ENCODE measurements around the gene C2.
A peak's percentile ranks its signal among the peaks of the same experiment; 100 is the strongest.
"Not testable (repeated sequence)": the region's sequence is repeated elsewhere in the genome, so short reads cannot be mapped to it uniquely, and the experiment has no call there.

Gene C2

DNA sequence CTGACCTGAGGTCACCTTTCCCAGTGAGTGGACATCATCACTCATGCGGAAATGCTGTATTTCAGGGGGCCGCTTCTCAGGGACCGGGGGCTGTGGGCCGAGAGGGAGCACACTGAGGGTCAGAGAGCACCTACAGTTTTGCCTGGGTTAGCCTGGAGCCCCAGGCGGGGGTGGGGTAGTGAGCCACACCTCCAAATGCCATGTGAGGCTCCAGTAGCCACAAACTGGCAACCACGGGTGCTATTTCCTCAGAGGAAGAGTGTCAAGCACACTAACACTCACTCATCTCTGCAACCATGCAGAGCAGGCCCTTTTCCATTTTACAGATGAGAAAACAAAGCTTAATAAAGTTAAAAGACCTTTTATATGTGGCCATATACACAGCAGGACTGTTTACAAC, 34.7 kb upstream of the C2 start:
- Mint-ChIP-seq H3K27ac (no peak overlapping the region), H3K9me3 (ENCODE audit: low read depth) (no peaks in the 10 kb centered on the region)

DNA sequence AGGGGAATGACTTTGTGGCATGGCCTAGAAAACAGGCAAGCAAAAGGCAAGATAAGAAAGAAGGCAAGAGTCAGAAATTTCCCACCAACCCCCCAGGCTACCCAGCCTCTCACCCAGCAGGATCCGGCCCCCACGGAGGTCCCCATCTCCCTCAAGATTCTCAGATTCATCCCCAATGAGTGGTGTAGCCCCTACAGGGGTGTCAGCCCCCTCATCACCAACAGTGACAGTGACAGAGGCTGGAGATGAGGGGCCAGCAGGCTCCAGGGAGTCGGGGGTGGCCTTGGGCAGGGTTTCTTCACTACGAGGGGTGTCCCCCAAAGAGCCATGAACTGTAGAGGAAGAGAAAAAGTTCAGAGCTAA, 31.0 kb upstream of the C2 start:
- Mint-ChIP-seq H3K4me3 (peak overlapping the region; percentile 86), H3K36me3 (no peaks in the 10 kb centered on the region), H3K27ac (peak overlapping the region; percentile 86), H3K9me3 (ENCODE audit: low read depth) (no peaks in the 10 kb centered on the region), H3K27me3 (no peaks in the 10 kb centered on the region), H3K4me1 (ENCODE audit: low read depth) (peaks cover 31% of the 10 kb centered on the region)

More for the DNA sequence above, 34.7 kb upstream of the C2 start:
- Mint-ChIP-seq H3K36me3 (peaks cover 3% of the 10 kb centered on the region), H3K4me3 (no peak overlapping the region), H3K4me1 (ENCODE audit: low read depth) (peaks cover 12% of the 10 kb centered on the region), H3K27me3 (no peaks in the 10 kb centered on the region)

DNA sequence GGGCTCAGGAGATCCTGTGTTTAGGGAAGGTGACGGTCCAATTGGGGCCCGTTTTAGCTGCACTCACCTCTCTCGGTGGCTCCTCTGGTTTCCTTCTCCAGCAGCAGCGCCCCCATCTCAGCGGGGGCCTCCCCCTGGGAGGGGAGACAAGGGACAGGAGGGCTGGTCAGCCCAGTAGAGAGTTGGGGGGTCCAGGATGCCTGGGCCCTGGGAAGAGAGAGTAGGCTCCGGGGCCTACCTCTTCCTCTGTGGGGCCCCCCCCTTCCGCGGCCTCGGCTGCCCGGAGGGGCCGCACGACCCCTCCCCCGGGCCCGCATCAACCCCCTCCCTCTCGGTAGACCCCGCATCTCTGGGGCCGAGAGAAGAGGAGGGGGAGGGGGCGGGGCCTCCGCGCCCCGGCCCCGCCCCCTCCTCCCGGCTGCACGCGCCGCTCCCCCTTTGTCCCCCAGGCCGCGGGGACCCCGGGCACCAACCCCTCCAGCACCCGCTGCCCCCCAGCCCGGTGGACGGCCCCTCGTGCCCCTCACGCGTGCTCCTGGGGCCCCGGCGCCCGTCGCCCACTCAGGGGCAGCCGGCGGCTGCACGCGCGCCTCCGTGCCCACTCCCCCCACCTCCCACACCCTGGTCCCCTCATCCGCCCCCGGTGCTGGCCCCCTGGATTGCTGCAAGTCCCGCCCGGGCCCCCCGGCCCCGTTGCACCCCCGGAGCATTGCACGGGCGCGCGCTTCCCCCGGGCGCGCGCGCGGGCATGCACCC, 30.5 kb upstream of the C2 start:
- no peaks in the 10 kb centered on the region for H3K9me3 Mint-ChIP-seq (ENCODE audit: low read depth)
- H3K4me3 Mint-ChIP-seq, result peak overlapping the region; percentile 86
- no peaks in the 10 kb centered on the region for H3K27me3 Mint-ChIP-seq
- peak overlapping the region; percentile 86 for H3K27ac Mint-ChIP-seq
- H3K36me3 Mint-ChIP-seq, result no peaks in the 10 kb centered on the region
- peaks cover 31% of the 10 kb centered on the region for H3K4me1 Mint-ChIP-seq (ENCODE audit: low read depth)

DNA sequence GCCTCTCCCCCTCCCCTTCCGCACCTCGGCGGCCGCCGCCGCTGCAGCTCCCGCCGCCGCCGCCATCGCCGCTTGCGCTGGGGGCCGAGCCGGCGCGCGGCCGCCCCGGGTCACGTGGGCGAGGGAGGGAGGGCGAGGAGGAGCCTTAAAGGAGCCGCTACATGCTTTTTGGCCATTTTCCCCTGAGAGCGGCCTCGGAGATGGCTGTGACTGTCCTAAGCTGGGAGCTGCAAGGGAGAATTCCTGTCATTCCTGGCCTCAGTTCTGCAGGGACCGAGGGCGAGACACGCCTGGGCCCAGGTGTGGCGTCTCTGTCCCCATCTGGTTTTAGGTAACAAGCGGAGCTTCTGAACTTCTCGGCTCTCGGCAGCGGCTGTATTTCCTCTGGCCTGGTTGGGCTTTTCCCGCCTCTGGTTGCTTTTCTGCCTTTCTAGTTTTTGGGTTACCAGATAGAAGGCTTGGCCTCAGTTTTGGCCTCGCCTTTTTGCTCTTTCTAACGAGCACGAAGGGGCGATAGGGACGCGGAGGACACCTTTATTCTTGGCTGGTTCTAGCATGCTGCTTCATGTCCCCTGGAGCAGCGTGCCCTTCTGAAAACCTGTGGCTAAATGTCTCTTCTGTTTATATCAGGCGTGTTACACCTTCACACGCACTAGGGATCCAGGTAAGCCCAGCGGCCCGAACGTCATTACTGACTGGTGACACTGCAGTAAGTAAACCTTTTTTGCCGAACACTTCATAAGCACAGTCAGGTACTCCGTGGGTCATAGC, 29.7 kb upstream of the C2 start, which contains the start of gene EHMT2:
Gene EHMT2 (minus strand): TSS at position 87 of the 771 bp plus-strand sequence. CDS start 21 bp downstream, at position 66.
- Mint-ChIP-seq H3K9me3 (ENCODE audit: low read depth) (no peaks in the 10 kb centered on the region), H3K4me3 (peak within 1 kb of the TSS; percentile 96), H3K36me3 (no peaks in the 10 kb centered on the region), H3K27me3 (no peaks in the 10 kb centered on the region), H3K27ac (peak within 1 kb of the TSS; percentile 98), H3K4me1 (ENCODE audit: low read depth) (peaks cover 36% of the 10 kb centered on the region)

DNA sequence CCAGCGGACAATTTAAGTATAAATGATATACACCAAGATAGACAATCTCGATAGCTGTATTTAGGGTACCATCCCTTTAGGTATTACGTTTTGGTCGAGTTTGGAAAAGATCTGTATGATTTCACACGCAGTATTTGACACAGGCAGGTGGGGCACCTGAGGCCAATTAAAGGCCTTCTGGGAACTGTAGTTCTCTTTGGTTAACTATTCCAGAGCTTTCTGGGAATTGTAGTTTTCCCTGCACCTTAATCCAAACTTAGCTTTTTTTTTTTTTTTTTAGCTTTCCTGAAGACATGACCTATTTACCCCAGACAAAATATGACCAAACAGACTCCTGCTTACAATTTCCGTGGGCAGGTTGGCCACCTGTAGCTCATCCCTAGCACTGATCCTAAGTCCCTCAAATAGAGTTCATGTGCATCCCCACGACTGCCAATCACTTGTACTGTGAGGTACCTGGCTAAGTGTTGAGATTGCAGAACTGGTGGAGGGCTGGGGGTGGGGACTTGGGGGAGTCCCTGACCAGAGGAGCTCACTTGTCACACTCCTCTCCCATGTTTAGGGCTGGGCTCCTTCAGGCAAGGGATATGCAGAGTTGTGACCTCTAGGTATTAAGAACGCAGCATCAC, 29.0 kb upstream of the C2 start:
- Mint-ChIP-seq H3K27ac (peak overlapping the region; percentile 98), H3K27me3 (no peaks in the 10 kb centered on the region), H3K4me1 (ENCODE audit: low read depth) (peaks cover 38% of the 10 kb centered on the region), H3K36me3 (no peaks in the 10 kb centered on the region), H3K9me3 (ENCODE audit: low read depth) (no peaks in the 10 kb centered on the region), H3K4me3 (peak overlapping the region; percentile 96)

DNA sequence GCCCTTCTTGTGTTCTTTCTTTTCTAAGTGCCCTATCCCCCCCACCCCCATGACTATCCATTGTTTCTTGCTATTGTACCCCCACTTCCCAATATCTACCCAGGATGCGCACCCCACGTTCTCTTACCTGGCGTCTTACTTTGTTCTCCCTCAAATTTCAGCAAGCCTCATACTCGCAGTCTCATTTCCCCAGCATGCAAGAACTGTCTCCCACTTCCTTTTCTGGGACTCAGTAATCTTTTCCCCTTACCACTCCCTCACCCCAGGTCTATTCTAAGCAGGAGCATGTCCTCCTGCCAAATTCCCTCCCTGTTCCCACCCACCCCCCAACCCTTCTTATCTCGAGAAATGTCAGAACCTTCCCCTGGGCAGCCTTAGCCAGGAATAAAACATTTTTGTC, 28.3 kb upstream of the C2 start:
- no peaks in the 10 kb centered on the region for H3K27me3 Mint-ChIP-seq
- peak overlapping the region; percentile 76 for H3K4me3 Mint-ChIP-seq
- H3K36me3 Mint-ChIP-seq, result no peaks in the 10 kb centered on the region
- peaks cover 36% of the 10 kb centered on the region for H3K4me1 Mint-ChIP-seq (ENCODE audit: low read depth)
- H3K27ac Mint-ChIP-seq, result peak overlapping the region; percentile 70
- no peaks in the 10 kb centered on the region for H3K9me3 Mint-ChIP-seq (ENCODE audit: low read depth)

DNA sequence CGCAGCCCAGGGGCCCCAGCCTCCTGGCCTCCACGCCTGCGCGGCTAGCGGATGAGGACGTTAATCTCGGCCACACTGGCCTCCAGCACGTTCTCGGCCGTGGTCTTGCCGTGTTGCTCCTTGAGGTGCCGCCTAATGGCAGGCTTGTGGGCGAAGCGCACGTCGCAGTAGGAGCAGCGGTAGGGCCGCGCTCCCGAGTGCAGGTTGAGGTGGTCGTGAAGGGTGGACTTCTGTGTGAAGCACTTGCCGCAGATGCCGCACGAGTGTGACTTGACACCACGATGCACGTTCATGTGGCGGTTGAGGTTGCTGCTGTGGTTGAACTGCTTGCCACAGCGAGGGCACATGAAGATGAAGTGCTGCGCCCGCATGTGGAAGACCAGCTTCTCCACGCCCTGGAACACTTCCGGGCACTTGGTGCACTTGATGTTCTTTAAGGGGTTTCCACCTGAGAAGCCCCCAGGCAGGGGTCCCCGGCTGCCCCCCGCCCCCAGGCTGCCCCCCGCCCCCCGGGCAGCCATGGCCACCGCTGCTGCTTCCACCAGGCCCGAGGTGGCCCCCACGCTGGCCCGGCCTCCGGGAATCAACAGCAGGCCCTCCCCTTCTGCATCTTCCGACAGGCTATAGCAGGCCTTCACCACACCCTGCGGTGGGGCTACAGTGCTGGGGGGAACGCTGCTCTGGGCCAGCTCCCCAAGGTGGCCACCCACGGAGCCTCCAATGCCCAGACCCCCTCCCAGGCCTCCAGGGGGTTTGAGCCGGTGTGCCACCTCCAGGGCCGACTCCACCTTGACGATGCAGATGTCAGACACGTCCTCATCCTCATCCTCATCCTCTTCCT, 27.4 kb upstream of the C2 start:
- no peak overlapping the region for H3K27ac Mint-ChIP-seq
- no peaks in the 10 kb centered on the region for H3K36me3 Mint-ChIP-seq
- H3K9me3 Mint-ChIP-seq (ENCODE audit: low read depth), result no peaks in the 10 kb centered on the region
- peak overlapping the region; percentile 76 for H3K4me3 Mint-ChIP-seq
- peaks cover 36% of the 10 kb centered on the region for H3K4me1 Mint-ChIP-seq (ENCODE audit: low read depth)
- H3K27me3 Mint-ChIP-seq, result no peaks in the 10 kb centered on the region

DNA sequence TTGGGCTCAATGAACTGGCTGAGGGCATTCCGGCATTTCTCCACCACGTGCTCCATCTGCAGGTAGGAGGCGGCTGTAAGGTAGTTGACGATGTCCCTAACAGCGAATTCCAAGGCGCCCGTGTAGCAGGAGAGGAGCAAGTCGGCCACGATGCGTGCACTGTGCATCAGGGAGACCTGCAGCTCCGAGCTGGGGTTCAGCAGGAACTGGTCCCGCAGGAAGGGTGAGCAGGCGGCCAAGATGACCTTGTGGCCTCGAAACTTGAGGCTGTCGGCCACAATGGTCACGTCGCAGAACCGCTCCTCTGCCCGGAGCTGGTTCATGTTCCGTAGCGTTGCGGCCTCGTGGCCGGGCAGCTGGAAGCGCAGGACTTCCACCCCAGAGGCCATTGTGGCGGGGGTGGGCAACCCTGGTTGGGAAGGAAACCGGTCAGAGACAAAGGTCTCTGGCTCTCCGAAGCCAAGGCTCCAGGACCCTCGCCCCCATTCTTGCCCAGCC, 26.6 kb upstream of the C2 start:
- Mint-ChIP-seq H3K4me1 (ENCODE audit: low read depth) (peaks cover 32% of the 10 kb centered on the region), H3K9me3 (ENCODE audit: low read depth) (no peaks in the 10 kb centered on the region)

DNA sequence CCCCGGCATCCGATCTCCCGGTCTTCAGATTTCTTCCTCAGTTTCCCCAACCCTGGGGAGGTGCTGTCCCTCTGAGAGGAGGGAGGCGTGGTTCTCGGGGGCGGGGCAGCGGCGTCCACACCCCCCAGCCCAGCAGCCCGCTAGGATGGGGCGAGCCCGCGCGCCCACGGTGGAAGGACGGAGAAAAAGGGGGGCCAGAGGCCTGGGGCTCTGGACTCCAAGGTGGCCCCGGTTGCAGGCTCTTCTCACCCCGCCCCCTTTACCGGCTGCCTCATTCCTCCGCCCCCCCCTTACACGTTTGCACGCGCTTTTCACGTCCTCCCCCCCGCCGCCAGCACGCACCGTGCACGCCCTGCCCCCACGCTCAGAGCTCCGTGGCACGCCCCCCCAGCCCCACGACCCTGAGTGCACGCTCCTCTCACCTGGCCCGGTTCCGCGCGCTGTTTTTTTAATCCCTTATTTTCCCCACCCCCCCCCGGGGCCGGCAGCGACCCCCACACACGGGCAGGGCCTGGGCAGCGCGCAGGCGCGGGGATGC, 26.0 kb upstream of the C2 start:
- H3K27me3 Mint-ChIP-seq, result no peaks in the 10 kb centered on the region
- no peaks in the 10 kb centered on the region for H3K9me3 Mint-ChIP-seq (ENCODE audit: low read depth)
- H3K4me1 Mint-ChIP-seq (ENCODE audit: low read depth), result peaks cover 28% of the 10 kb centered on the region
- H3K27ac Mint-ChIP-seq, result peak overlapping the region; percentile 66
- H3K36me3 Mint-ChIP-seq, result no peaks in the 10 kb centered on the region
- peak overlapping the region; percentile 53 for H3K4me3 Mint-ChIP-seq

More for the DNA sequence above, 26.6 kb upstream of the C2 start:
- H3K36me3 Mint-ChIP-seq, result no peaks in the 10 kb centered on the region
- no peaks in the 10 kb centered on the region for H3K27me3 Mint-ChIP-seq
- H3K27ac Mint-ChIP-seq, result no peak overlapping the region
- peak overlapping the region; percentile 53 for H3K4me3 Mint-ChIP-seq

DNA sequence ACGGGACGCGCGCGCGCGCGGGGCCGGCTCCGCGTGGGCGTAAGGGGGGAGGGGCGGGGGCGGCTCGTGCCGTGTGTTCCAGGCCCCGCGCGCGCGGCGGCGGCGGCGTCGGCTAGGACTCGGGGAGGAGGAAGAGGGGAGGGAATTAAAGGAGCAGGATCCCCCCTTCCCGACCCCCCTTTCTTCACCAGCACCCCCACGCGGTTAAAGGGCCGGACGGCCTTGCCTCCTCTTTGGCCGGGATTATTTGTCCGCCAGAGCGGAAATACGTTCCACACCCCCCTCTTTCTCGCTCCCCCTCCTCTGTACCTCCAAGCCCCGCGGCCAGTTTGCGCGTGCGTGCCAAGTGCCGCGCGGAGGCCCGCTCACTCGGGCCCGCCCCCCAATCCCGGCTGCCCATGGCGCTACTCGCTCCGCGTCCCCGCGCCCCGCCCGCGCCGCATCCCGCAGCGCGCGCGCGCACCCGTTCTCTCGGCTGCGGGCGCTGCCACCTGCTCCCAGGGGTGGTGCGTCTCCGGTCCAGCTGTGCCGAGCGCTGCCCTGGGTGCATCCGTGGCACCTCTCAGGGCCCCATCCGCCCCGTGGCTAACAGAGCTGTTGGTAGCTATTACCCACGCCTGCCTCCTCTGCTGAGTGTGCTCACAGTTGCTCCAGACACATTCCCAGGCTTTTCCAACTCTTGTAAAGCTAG, 25.4 kb upstream of the C2 start, which contains the start of gene ZBTB12:
Gene ZBTB12 (minus strand): TSS at position 134 of the 691 bp plus-strand sequence. CDS start 781 bp downstream, outside the sequence.
- Mint-ChIP-seq H3K36me3 (no peaks in the 10 kb centered on the region), H3K27ac (peak within 1 kb of the TSS; percentile 84), H3K4me1 (ENCODE audit: low read depth) (peaks cover 27% of the 10 kb centered on the region), H3K9me3 (ENCODE audit: low read depth) (no peaks in the 10 kb centered on the region), H3K27me3 (no peaks in the 10 kb centered on the region), H3K4me3 (peak within 1 kb of the TSS; percentile 88)

DNA sequence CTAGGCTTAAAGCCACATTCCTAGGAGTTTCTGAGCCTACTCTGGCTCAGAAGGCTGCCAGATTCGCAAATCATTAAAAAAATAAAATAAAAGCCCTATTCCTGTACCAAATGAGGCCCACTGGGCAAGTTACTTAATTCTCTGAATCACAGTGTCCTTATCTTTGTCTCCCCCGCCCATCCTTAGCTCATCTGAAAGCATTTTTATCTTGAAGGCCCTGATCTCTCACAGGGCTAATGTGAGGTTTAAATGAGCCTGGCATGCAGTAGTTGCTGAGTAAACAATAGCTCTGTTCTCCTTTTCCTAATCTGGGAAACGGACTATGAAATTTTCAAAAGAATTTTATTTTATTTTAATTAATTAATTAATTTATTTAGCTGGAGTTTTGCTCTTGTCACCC, 23.6 kb upstream of the C2 start:
- Mint-ChIP-seq H3K27ac (no peak overlapping the region), H3K36me3 (no peaks in the 10 kb centered on the region), H3K4me3 (no peak overlapping the region), H3K9me3 (ENCODE audit: low read depth) (no peaks in the 10 kb centered on the region), H3K27me3 (no peaks in the 10 kb centered on the region), H3K4me1 (ENCODE audit: low read depth) (peaks cover 21% of the 10 kb centered on the region)

DNA sequence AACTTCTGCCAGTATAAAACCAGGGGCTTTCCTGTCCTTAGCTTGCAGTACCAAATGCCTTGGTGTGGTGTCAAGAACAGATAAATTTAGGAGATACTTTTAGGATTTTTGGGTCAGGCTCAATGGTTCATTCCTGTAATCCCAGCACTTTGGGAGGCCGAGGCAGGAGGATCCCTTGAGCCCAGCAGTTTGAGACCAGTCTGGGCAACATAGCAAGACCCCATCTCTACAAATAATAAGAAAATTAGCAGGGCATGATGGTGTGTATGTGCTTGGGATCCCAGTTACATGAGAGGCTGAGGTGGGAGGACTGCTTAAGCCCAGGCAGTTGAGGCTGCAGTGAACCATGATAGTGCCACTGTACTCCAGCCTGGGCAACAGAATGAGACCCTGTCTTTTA, 22.5 kb upstream of the C2 start:
- H3K27me3 Mint-ChIP-seq, result no peaks in the 10 kb centered on the region
- H3K4me3 Mint-ChIP-seq, result no peak overlapping the region
- H3K4me1 Mint-ChIP-seq (ENCODE audit: low read depth), result peaks cover 12% of the 10 kb centered on the region
- no peak overlapping the region for H3K27ac Mint-ChIP-seq
- no peaks in the 10 kb centered on the region for H3K36me3 Mint-ChIP-seq
- no peaks in the 10 kb centered on the region for H3K9me3 Mint-ChIP-seq (ENCODE audit: low read depth)

DNA sequence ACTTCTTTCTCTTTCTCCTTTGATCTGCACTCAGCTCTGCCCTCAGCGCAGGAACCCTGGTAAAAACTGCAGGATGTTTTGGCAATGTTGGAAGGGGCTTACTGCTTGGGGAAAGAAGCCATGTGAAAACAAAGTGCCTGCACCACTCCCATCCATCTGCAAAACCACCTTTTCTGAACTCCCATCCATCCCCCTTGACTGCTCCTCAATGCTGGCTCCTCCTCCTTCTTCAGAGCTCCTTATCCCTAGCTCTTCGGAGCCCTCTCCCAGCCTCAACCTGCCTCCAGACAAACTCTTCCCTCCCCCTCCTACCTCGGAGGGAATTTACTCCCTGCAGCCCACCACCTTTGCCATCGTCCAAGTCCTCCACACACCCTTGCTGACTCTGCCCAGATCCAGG, 21.4 kb upstream of the C2 start:
- Mint-ChIP-seq H3K36me3 (no peaks in the 10 kb centered on the region), H3K4me1 (ENCODE audit: low read depth) (peaks cover 14% of the 10 kb centered on the region), H3K27ac (no peak overlapping the region), H3K9me3 (ENCODE audit: low read depth) (no peaks in the 10 kb centered on the region), H3K4me3 (no peak overlapping the region), H3K27me3 (no peaks in the 10 kb centered on the region)

DNA sequence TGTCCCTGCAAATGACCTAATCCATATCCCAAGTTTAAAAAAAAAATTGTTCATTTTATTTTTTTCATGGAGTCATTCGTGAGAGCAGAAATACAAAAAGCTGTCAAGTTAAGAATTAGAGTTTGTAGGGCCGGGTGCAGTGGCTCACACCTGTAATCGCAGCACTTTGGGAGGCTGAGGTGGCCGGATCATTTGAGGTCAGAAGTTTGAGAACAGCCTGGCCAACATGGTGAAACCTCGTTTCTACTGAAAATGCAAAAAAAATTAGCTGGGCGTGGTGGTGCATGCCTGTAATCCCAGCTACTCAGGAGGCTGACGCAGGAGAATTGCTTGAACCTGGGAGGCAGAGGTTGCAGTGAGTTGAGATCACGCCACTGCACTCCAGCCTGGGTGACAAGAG, 20.8 kb upstream of the C2 start:
- not testable (repeated sequence) for H3K9me3 Mint-ChIP-seq (ENCODE audit: low read depth); H3K36me3 Mint-ChIP-seq; H3K4me3 Mint-ChIP-seq; H3K27ac Mint-ChIP-seq; H3K27me3 Mint-ChIP-seq
- H3K4me1 Mint-ChIP-seq (ENCODE audit: low read depth), result peaks cover 12% of the 10 kb centered on the region
